Middle frontal gyrus (tissue), 1 donor: ENCODE measurements around the gene SYNCRIP.
"Not testable (repeated sequence)": the region's sequence is repeated elsewhere in the genome, so short reads cannot be mapped to it uniquely, and the experiment has no call there.

Experiments
- DNase-seq: peaks from one replicate; pipeline ENCODE4 v3.0.0-alpha.2; 2015; ENCODE audit warnings: low spot score; ENCODE audit errors: extremely low spot score

Gene SYNCRIP

GRCh38 chr6:85670573-85670972 lies 27.9 kb upstream of the SYNCRIP start:
- DNase-seq: no peak

- DNase-seq: no peak
Observed at GRCh38 chr6:85669735-85670194, 27.1 kb upstream of the SYNCRIP start.

- no peak for DNase-seq
Observed at GRCh38 chr6:85662251-85662650, 19.6 kb upstream of the SYNCRIP start.

- DNase-seq: no peak
Observed at GRCh38 chr6:85660181-85660611, 17.5 kb upstream of the SYNCRIP start.

- no peak for DNase-seq
Observed at GRCh38 chr6:85650606-85651005, 7.9 kb upstream of the SYNCRIP start.

- no peak for DNase-seq
Observed at GRCh38 chr6:85644279-85644762, 1.6 kb upstream of the SYNCRIP start.

GRCh38 chr6:85643537-85644278 lies 1.0 kb upstream of the SYNCRIP start:
- DNase-seq: peak; percentile 56

- no peak for DNase-seq
Observed at GRCh38 chr6:85641897-85642773, 551 bp downstream of the SYNCRIP start.

- DNase-seq: no peak
Observed at GRCh38 chr6:85641522-85641896, 1.2 kb downstream of the SYNCRIP start.

GRCh38 chr6:85640821-85641220 lies 1.9 kb downstream of the SYNCRIP start:
- DNase-seq: no peak

- no peak for DNase-seq
Observed at GRCh38 chr6:85637579-85637978, 5.1 kb downstream of the SYNCRIP start.

GRCh38 chr6:85632164-85632942 lies 10.3 kb downstream of the SYNCRIP start:
- no peak for DNase-seq

GRCh38 chr6:85631117-85631516 lies 11.6 kb downstream of the SYNCRIP start:
- DNase-seq: not testable (repeated sequence)

GRCh38 chr6:85628353-85628752 lies 14.3 kb downstream of the SYNCRIP start:
- no peak for DNase-seq

- DNase-seq: no peak
Observed at GRCh38 chr6:85620308-85620707, 22.4 kb downstream of the SYNCRIP start.

GRCh38 chr6:85614780-85615179 lies 27.9 kb downstream of the SYNCRIP start:
- DNase-seq: no peak

GRCh38 chr6:85612690-85613474 lies 29.8 kb downstream of the SYNCRIP start:
- no peak for DNase-seq

- no peak for DNase-seq
Observed at GRCh38 chr6:85610182-85610895, 32.3 kb downstream of the SYNCRIP start.

- DNase-seq: no peak
Observed at GRCh38 chr6:85602100-85602499, 40.6 kb downstream of the SYNCRIP start.

GRCh38 chr6:85600713-85601313 lies 41.9 kb downstream of the SYNCRIP start:
- DNase-seq: no peak
